Measurements from ENCODE around the gene TRPM7.

Gene TRPM7

GRCh38 chr15:50542887-50543210 lies 143.7 kb downstream of the TRPM7 start:
- no peak for DNase-seq (ENCODE audit: low read depth, low spot score)
- Histone ChIP-seq H3K9me3 (ENCODE audit: control insufficient read depth, insufficient read depth, low read length) (no peaks in the 10 kb centered on the region), H3K27ac (ENCODE audit: low read length) (no peak overlapping the region), H3K36me3 (ENCODE audit: control insufficient read depth, insufficient read depth, low read length) (no peaks in the 10 kb centered on the region), H3K4me1 (ENCODE audit: control insufficient read depth, insufficient read depth, low read length) (peaks cover 2% of the 10 kb centered on the region; the same call in 1 of the 2 replicates), H3K27me3 (ENCODE audit: control insufficient read depth, insufficient read depth, low read length) (no peaks in the 10 kb centered on the region; the same call in 1 of the 2 replicates), H3K4me3 (ENCODE audit: low read length) (no peak overlapping the region)
- WGBS (ENCODE audit: insufficient coverage, insufficient read length): no CpG with 5 or more reads among the region's 2 CpGs

- H3K27ac ChIP-seq (ENCODE audit: low read length): no peak overlapping the region
- no peaks in the 10 kb centered on the region for H3K4me1 ChIP-seq (ENCODE audit: control insufficient read depth, insufficient read depth, low read length)
- no CpG with 5 or more reads among the region's 4 CpGs for WGBS (ENCODE audit: insufficient coverage, insufficient read length)
- no peaks in the 10 kb centered on the region for H3K36me3 ChIP-seq (ENCODE audit: control insufficient read depth, insufficient read depth, low read length)
- H3K27me3 ChIP-seq (ENCODE audit: control insufficient read depth, insufficient read depth, low read length): no peaks in the 10 kb centered on the region
- no peak for DNase-seq (ENCODE audit: low read depth, low spot score)
- no peak overlapping the region for H3K4me3 ChIP-seq (ENCODE audit: low read length)
- H3K9me3 ChIP-seq (ENCODE audit: control insufficient read depth, insufficient read depth, low read length): no peaks in the 10 kb centered on the region
Observed at GRCh38 chr15:50531766-50532165, 154.8 kb downstream of the TRPM7 start.

- H3K4me1 ChIP-seq (ENCODE audit: control insufficient read depth, insufficient read depth, low read length): no peaks in the 10 kb centered on the region
- H3K27me3 ChIP-seq (ENCODE audit: control insufficient read depth, insufficient read depth, low read length): no peaks in the 10 kb centered on the region
- H3K36me3 ChIP-seq (ENCODE audit: control insufficient read depth, insufficient read depth, low read length): no peaks in the 10 kb centered on the region
- H3K27ac ChIP-seq (ENCODE audit: low read length): no peak overlapping the region
- H3K4me3 ChIP-seq (ENCODE audit: low read length): no peak overlapping the region
- DNase-seq (ENCODE audit: low read depth, low spot score): no peak
- no peaks in the 10 kb centered on the region for H3K9me3 ChIP-seq (ENCODE audit: control insufficient read depth, insufficient read depth, low read length)
- WGBS (ENCODE audit: insufficient coverage, insufficient read length): no CpG with 5 or more reads among the region's 4 CpGs
Observed at GRCh38 chr15:50531163-50531562, 155.4 kb downstream of the TRPM7 start.

GRCh38 chr15:50523851-50524251 lies 162.7 kb downstream of the TRPM7 start:
- H3K27ac ChIP-seq (ENCODE audit: low read length): no peak overlapping the region
- no peak for DNase-seq (ENCODE audit: low read depth, low spot score)
- no peak overlapping the region for H3K4me3 ChIP-seq (ENCODE audit: low read length)
- H3K9me3 ChIP-seq (ENCODE audit: control insufficient read depth, insufficient read depth, low read length): no peaks in the 10 kb centered on the region
- no peaks in the 10 kb centered on the region for H3K36me3 ChIP-seq (ENCODE audit: control insufficient read depth, insufficient read depth, low read length)
- no CpG with 5 or more reads among the region's 5 CpGs for WGBS (ENCODE audit: insufficient coverage, insufficient read length)
- H3K4me1 ChIP-seq (ENCODE audit: control insufficient read depth, insufficient read depth, low read length): no peaks in the 10 kb centered on the region
- no peaks in the 10 kb centered on the region for H3K27me3 ChIP-seq (ENCODE audit: control insufficient read depth, insufficient read depth, low read length)

GRCh38 chr15:50519740-50520425 lies 166.7 kb downstream of the TRPM7 start:
- DNase-seq (ENCODE audit: low read depth, low spot score): no peak
- no peaks in the 10 kb centered on the region for H3K4me1 ChIP-seq (ENCODE audit: control insufficient read depth, insufficient read depth, low read length)
- no peaks in the 10 kb centered on the region for H3K36me3 ChIP-seq (ENCODE audit: control insufficient read depth, insufficient read depth, low read length)
- no peaks in the 10 kb centered on the region for H3K27me3 ChIP-seq (ENCODE audit: control insufficient read depth, insufficient read depth, low read length)
- H3K4me3 ChIP-seq (ENCODE audit: low read length): no peak overlapping the region
- no peak overlapping the region for H3K27ac ChIP-seq (ENCODE audit: low read length)
- no CpG with 5 or more reads among the region's 7 CpGs for WGBS (ENCODE audit: insufficient coverage, insufficient read length)
- H3K9me3 ChIP-seq (ENCODE audit: control insufficient read depth, insufficient read depth, low read length): no peaks in the 10 kb centered on the region

- no peak overlapping the region for H3K27ac ChIP-seq (ENCODE audit: low read length)
- no peaks in the 10 kb centered on the region for H3K27me3 ChIP-seq (ENCODE audit: control insufficient read depth, insufficient read depth, low read length)
- H3K4me3 ChIP-seq (ENCODE audit: low read length): no peak overlapping the region
Observed at GRCh38 chr15:50513001-50513400, 173.6 kb downstream of the TRPM7 start.

More at GRCh38 chr15:50513001-50513400, 173.6 kb downstream of the TRPM7 start:
- H3K9me3 ChIP-seq (ENCODE audit: control insufficient read depth, insufficient read depth, low read length): no peaks in the 10 kb centered on the region
- DNase-seq (ENCODE audit: low read depth, low spot score): no peak
- no peaks in the 10 kb centered on the region for H3K4me1 ChIP-seq (ENCODE audit: control insufficient read depth, insufficient read depth, low read length)
- no peaks in the 10 kb centered on the region for H3K36me3 ChIP-seq (ENCODE audit: control insufficient read depth, insufficient read depth, low read length)
